Activated CD4-positive, alpha-beta T cell treated with anti-CD3 and anti-CD28 coated beads, Interleukin-2, amount 50 U/mL, for 1 hour (primary cell): ENCODE measurements around the gene CYP4B1.
"Not testable (repeated sequence)": the region's sequence is repeated elsewhere in the genome, so short reads cannot be mapped to it uniquely, and the experiment has no call there.

ENCODE experiments used
- DNase-seq: peaks from one replicate; pipeline ENCODE4 v3.0.0-alpha.2; 2020

Gene CYP4B1

DNA sequence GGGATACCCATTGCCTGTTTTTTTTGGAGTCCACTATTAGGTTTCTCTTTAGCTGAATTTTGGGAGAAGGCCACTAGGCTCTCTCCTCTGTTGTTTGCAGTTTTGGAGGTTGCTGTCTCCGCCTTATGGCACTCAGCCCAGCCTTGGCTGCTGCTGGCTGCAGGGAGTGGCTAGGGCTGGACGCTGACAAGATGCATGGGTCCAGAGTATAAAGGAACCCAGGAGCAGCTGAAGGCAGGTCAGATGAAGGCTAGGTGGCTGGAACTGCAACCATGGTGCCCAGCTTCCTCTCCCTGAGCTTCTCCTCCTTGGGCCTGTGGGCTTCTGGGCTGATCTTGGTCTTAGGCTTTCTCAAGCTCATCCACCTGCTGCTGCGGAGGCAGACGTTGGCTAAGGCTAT lies at the start of gene CYP4B1:
CYP4B1 (plus strand) TSS at position 237 of the 400 bp plus-strand sequence; CDS start at position 273, 36 bp downstream.
- no peak for DNase-seq

GRCh38 chr1:46749404-46749803 lies 49.4 kb upstream of the CYP4B1 start:
- no peak for DNase-seq

DNA sequence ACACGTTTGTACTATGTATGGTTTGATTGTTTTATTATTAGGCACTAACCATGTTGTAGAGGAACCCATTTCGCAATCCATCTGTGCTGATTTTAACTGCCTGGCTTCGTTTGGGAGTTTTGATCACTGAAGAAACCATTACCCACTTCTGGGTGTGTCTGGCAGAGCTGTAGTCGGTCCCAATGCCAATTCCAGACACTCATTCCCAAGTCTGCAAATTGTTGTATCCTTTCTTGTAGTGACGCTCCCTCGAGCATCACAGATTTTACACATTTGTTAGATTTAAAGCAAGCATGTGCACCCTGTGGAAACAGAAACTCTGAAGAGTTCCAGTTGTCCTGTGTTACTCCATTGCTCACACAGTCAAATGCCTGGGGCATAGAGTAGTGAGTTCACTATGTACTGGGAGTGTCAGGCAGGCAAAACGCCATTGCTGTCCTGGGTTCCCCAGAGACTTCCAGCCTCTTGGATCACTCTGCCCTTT lies 48.9 kb upstream of the CYP4B1 start:
- no peak for DNase-seq

DNA sequence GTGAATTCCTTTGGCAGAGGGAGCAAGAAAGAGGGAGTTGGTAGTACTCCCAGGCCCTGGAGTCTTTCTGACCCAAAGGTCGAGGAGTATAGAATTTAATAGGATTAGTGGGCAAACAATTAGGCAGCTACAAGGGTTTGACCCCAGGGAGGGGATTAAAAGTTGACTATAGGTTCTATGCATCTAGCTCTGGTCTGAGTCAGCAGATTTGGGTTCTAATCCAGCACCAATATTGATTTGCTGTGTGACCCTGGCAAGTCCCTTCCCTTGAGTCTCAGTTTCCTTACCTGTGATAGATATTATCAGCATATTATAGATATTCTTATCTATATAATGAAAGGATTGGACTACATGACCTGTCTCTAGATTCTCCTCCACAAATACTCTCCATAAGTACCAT lies 44.9 kb upstream of the CYP4B1 start:
- DNase-seq = no peak

GRCh38 chr1:46754707-46755106 lies 44.1 kb upstream of the CYP4B1 start:
- DNase-seq = not testable (repeated sequence)

DNA sequence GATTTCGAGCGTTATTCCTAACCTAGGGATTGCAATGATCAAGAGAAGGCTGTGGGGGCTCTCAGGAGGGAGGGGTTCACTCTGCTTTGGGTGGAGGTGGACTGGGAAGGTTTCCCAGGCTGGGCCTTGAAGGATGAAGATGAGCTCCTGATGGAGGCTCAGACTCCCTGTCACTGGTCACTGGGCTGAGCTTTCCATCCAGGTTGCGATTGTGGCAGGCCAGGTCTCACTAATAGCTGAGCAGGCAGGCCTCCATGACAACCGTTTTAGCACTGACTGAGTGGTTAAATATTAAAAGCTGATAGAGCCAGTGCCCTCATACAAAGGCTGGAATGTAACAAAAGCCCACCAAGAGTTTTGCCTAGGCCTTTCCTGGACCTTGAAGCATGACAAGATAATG lies 43.7 kb upstream of the CYP4B1 start:
- no peak for DNase-seq

GRCh38 chr1:46757247-46757955 lies 41.4 kb upstream of the CYP4B1 start:
- no peak for DNase-seq

- no peak for DNase-seq
These were observed 40.8 kb upstream of the CYP4B1 start for GRCh38 chr1:46757956-46758528.

- DNase-seq = no peak
These were observed 38.2 kb upstream of the CYP4B1 start for GRCh38 chr1:46760558-46761166.

- no peak for DNase-seq
These were observed 37.1 kb upstream of the CYP4B1 start for GRCh38 chr1:46761740-46762139.

- DNase-seq = no peak
These were observed 34.4 kb upstream of the CYP4B1 start for GRCh38 chr1:46764402-46764801.

DNA sequence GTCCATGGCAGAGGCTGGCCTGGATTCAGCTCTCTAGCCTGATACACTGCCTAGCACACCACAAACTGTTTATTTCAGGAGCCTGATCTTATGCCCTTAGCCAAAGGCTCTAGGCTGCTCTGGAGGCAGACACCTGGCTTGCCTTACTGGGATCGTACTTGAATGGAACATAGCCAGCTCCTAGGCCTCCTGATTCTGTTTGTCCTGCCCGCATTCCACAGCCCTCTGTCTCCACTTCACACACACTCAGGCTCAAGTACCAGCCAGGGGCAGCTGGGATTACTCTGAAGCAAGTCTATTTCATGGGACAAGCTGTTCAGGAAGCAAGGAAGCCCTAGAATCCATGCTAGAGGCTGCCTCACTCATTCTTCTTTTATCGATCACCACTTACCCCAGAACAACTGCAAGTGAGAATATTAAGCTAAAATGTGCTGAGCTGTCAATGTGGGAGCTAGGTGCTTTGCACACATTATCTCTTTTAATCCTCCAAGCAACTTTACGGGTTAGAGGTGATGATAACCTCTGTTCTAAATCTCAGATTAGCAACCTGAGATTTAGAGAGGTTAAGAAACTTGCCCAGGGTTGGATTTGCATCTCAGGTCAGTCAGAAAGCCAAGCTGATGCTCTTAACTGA lies 31.1 kb upstream of the CYP4B1 start:
- no peak for DNase-seq

GRCh38 chr1:46768445-46768844 lies 30.4 kb upstream of the CYP4B1 start:
- no peak for DNase-seq

GRCh38 chr1:46769028-46769740 lies 29.7 kb upstream of the CYP4B1 start:
- DNase-seq = no peak

DNA sequence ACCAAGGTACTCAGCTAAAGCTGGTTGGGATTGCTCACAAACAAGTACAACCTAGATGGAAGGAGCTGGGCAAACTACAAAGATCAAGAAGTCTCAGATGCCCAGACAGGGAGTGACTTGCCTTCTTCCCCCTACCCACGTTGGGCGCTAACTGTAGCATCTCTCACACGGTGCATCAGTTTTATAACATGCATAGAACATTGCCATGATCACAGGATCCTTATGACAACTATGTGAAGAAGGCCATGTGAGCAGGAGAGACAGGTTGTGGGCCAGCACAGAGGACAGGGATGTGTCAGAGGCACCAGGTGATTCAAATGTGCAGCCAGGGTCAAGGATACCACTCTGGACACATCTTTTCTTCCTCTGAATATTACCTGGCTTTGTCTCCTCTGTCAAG lies 28.3 kb upstream of the CYP4B1 start:
- DNase-seq = no peak

- DNase-seq = no peak
These were observed 26.3 kb upstream of the CYP4B1 start for GRCh38 chr1:46772571-46772970.

DNA sequence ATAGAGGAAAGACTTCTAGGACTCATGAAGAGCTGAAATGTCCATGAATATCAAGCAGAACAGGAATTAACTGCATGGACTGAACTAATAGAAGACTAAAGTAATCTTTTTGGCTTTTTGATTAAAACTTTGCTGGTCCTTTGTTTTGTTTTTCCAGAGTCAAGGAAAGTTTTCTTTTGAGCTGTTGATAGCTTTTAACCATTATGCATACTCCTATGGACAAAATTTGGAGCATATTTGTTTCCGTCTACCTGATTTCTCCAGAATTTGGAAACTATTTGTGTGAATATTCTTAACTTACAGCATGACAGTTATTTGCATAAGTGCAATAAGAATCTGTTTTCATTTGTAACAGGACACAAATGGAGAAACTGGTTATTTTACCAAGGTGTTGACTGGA lies 24.5 kb upstream of the CYP4B1 start:
- DNase-seq = no peak

- DNase-seq = not testable (repeated sequence)
These were observed 20.4 kb upstream of the CYP4B1 start for GRCh38 chr1:46778456-46778855.

DNA sequence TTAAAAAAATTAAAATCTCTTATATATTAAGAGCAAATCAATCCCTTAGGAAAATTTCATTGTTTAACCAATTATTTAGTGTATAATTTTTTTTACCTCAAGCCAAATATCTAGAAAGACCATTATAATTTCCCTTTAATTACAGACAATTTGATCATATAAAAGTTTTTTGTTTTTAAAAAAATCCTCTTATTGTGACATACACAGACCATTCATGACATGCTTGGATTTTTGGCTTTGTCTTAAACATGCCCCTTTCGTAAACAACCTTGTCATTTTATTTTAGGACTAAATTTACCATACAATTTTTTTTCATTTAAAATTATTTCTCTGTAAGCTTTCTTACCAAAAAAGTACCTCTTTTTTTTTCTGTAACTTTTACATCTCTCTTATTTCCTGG lies 14.2 kb upstream of the CYP4B1 start:
- DNase-seq = no peak

GRCh38 chr1:46788634-46789033 lies 10.2 kb upstream of the CYP4B1 start:
- DNase-seq = not testable (repeated sequence)

- no peak for DNase-seq
These were observed 8.3 kb upstream of the CYP4B1 start for GRCh38 chr1:46790446-46791101.

- DNase-seq = no peak
These were observed 5.7 kb upstream of the CYP4B1 start for GRCh38 chr1:46793126-46793525.
